ENCODE results near the gene CPNE5.

Gene CPNE5

DNA sequence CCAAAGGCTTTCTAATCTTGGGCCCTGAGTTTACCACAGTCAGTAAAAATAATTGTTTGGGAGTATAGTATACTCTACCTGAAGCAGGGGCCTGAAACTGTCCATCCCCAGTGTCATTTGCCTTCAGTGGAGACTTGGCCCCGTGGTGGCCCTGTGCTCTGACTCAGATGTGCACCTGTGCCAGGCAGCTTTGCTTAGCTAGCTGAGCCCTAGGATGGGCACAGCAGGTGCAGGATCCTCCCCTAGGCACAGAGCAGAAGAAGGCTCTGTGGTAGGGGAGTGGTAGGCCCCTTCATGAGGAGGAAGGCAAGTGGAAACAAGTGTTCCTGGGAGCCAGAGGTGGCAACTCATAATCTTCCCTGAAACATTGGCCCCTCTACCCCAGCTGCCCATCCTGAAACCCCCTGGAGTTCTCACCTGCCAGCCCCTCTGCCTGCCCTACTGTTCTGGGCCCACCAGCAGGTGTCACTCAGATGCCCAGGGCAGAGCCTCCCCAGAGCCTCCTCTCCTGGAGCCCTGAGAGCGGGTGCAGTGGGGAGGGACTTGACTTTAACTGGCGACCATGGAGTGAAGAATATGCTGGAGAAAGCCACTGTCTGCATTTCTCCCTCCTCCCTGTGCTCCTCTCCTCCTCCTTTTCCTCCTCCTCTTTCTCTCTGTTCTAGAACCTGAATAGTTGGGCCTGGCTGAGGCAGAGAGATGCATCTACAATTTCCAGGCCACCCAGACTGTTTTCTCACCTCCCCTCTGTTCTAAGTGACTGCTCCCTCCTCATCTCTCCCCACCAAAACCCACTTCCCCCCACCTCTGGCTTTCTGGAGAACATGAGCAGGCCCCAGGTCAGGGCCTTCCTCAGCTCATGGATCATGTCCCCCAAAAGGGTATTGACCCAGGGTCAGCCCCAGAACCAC, 2.9 kb downstream of the CPNE5 start:
- no peak for DNase-seq (ENCODE audit: low read depth in 3 of 3)

DNA sequence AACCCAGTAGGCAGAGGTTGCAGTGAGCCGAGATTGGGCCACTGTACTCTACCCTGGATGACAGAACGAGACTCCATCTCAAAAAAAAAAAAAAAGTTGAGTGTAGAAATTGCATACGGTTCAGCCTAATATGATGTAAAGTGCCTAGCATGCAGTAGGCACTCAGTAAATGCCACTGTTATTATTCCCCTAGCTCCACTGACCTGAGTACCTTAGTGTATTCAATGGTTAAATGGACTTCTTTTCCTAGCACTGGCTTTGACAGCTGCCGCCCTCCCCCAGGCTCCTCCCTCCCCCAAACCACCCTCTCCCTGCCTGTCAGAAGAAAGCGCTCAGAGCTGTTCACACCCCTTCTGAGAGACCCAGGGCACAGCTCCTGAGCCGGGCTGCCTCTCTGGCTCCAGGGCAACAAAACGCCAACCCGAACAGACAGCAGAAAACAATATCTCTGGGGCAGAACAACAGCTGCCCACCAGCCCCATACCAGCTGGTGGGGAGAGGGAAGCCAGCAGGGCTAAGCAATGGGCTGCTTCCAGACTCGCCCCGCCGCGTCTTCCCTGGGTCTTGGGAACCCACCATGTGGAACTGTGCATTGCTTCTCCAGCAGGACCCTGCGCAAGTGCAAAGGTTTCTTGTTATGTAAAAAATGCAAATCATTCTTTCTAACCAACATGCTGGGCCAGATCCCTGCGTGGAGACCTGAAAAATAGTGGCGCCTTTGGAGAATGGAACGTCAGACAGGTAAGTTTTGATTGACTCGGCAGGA, 4.5 kb downstream of the CPNE5 start:
- no peak for DNase-seq (ENCODE audit: low read depth in 3 of 3)

DNA sequence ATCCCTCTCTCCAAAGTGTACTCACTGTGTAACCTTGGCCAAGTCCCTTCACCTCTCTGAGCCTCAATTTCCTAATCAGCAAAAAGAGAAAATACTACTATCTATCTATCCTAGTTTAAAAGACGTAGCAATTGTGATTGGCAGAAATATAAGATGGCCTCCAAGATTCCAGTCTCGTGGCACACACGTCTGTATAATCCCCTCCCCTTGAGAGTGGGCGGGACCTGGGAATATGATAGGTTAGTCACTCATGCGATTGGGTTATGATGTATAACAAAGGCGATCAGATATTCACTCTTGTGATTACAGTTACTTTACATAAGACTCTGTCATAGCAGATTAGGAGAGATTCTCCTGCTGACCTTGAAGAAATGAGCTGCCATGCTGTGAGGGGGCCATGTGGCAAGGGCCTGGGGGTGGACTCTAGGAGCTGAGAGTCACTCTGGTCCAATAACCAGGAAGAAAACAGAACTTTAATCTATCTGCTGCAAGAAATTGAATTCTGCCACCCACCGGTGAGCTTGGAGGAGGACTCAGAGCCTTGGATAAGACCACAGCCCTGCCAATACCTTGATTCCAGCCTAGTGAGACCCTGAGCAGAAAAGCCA, 6.0 kb downstream of the CPNE5 start:
- DNase-seq (ENCODE audit: low read depth in 3 of 3) = no peak

DNA sequence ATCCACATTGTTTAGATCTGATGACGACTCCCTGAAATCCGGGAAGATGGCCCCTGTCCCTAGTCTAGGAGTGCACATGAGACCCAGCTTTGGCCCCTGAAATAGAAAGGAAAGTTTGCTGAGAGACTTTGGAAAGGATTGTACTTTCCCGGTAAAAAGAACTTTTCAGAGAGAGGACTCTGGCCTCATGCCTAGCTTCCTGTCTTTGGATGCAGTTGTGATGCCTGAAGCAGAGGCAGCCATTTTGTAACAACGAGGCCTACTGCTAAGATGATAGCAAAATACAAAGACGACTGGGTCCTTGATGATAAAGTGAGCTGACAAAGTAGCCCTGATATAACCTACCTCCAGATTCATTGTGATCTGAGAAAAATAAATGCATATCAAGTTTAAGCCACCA, 6.9 kb downstream of the CPNE5 start:
- no peak for DNase-seq (ENCODE audit: low read depth in 3 of 3)

DNA sequence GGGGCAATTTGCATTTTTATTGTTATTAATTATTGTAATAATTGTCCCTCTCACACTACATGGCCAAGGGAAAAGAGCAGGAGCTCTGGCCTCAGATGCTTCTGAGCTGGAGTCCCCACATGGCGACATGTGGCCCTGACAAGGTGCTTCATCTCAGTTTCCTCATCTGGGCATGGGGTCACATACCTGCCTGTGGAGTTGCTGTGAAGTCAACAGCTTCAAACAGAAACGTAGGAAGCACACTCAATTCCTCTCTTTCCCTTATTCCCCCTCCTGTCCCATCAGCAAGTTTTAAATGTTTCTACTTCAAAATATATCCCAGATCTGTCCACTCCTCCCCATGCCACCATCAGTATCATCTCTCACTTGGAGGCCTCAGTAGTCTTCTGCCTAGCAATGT, 8.7 kb downstream of the CPNE5 start:
- no peak for DNase-seq (ENCODE audit: low read depth in 3 of 3)

DNA sequence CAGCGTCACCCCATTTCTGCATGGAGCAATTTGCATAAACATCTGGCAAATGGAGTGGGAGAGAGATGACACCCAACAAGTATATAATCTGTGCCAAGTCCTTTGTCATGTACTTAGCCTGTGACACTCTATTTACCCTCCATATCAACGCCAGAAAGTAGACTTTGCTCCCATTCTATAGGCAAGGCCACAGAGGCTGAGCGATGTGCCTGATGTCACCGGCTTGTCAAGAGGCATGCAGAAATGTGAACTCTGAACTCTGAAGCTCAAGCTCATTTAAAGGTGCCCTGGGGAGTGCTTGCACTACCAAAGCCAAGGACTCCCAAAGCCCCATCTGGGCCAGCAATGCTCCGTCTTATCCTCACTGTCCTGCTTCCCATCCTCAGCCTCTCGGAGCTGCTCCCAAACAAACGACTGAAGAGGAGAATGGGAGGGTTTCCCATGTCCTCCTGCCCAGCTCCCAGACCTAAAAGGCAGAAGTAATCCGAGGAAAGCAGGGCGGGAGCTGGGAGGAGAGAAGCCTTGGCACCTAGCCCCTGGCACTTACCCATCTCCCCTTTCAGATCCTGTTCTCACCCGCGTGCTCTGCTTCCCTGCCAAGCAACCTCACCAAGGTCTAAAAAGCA, 9.2 kb downstream of the CPNE5 start:
- no peak for DNase-seq (ENCODE audit: low read depth in 3 of 3)

DNA sequence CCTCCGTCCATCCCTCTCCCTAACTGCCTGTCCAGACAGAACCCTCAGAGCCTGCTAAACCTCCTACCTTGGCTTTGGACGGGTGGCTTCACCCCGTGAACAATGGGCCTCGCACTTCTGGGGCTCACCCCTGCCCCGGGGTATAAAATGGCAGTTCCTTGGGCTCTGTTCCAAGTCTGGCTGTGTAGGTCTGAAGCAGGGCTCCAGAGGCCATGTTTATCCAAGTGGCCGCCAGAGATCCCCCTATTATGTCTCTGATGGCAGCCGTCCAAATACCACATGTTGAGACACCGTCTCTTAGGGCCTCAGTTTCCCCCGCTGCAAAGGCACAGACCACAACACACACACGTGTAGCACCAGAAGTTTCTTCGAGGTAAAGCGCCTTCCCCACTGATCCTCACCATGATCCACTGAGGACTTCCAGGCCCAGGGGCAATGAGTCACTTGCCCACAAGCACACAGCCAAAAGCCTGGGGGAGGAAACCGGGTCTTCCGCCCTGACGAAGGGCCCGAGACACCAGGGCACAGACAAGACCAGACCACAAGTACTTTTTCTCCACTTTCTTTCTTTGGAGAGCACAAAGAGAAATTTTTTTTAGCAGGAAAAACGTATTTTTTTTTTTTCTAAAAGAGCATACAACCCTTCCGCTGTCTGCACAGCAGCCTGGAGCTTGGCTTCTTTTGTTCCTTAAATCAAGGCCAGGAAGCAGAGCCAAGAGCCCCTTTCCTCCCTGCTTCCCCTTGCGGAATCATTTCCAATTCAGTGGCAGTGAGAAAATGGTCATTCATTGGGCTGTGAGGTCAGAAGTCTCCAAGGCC, 11.8 kb downstream of the CPNE5 start:
- DNase-seq (ENCODE audit: low read depth in 3 of 3) = no peak

DNA sequence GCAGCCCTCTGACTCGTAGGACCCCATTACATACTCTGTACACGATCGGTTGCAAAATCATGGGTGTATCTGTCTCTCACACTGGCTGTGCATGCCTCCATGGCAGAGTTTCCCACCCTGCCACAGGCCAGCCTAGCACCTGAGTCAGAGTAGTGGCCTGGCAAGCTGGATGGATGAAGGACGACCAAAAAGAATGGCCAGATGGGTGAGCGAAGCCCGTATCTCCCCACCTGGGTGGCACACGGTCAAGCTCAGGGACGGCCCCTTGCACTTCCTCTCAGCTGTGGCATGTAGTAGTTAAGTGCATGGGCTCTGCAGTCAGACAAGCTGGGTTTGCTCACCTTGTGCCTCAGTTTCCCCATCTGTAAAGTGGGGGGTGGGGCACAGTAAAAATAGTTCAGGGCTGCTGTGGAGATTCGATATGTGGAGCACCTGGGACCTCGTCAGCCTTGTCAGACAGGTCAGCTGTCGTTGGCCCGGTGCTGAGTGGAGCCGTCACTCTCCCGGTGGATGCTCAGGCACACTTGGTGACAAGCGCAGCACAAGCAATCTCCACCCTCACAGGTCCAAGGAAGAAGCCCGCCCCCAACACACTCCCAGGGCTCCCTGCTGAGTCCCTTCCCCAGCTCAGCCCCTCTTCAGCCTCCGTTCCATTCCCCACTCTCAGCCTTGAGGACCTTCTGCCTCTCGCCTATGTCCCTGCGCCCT, 12.6 kb downstream of the CPNE5 start:
- no peak for DNase-seq (ENCODE audit: low read depth in 3 of 3)

DNA sequence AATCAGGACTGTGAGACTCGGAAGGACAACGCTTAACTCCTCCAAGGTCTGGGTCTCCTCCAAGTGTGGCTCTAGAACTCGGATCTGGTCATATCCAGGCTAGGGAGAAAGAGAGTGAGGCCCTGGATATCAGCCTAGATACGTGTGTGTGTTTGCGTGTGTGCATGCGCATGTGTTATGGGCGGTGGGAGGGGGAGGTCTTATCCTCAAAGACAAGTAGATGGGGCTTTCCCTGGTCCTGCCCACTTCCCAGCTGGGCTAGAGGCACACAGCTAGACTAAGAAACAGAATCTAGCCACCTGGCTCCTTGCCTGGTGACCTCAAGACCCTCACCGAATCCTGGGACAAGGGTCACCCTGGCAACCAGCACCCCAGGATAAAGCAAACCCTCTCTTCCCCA, 13.2 kb downstream of the CPNE5 start:
- DNase-seq (ENCODE audit: low read depth in 3 of 3) = no peak

DNA sequence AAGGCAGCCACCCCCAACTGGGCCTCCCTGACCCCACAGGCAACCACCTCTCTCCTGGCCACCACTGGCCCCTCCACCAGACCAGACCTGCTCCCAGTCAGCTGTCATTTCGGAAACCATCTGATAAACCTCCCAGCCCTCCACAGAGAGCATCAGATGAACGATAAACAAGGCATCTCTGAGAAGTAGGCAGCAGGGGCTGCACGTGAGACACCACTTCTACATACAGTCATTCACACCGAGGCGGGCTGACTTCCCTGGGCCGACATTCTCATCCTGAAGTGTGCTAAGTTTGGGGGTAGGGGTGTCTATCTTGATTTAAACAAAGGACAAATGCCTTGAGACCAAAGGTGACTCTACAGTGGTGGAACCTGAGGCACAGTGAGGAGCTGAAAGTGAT, 13.8 kb downstream of the CPNE5 start:
- DNase-seq (ENCODE audit: low read depth in 3 of 3) = no peak

DNA sequence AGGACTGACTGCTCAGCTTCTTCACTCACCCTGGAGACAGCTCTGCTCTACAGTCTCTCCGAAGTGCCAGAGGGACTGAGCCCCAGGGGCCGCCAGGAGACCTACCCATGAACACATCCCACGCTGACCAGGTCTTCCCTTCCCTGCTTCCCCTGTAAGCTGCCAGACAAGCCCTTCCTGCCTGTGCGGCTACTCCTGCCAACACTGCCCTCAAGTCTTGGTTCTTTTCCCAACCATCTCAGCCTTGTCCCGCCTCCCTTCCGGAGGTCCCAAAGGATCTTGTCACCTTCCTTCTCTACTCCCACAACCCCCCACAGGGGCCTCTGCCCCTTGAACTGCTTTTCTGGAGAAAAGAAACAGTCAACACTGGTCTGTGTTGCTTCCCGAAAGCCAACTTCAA, 15.0 kb downstream of the CPNE5 start:
- DNase-seq (ENCODE audit: low read depth in 3 of 3) = no peak

DNA sequence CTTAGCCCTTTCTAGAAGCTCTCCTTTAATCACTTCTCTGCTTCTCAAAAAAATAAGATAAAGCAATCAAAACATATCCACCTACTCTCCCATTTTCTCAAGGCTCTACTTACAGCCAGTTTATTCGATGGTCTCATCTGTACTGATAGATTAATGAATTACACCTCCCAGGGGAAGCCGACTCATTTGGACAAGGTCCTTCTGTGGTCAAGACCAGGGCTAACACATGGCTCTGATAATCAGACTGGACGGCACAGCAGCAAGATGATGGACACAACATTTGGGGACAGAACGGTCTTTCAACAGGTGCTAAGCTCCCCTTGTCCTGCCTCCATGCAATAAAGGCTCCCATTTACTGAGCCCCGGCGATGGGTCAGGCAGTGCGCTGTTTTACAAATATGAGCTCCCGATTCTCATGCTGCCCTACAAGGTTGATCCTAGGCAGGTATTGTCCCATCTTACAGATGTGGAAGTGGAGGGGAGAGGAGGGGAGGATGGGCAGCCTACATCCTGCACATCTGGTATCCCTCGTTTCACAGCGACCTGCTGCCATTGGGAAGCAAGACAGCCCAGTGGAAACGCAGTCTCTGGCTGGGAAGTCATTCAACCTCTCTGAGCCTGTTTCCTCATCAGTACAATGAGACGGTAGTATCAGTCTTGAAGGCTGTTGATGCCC, 15.7 kb downstream of the CPNE5 start:
- DNase-seq (ENCODE audit: low read depth in 3 of 3) = no peak

DNA sequence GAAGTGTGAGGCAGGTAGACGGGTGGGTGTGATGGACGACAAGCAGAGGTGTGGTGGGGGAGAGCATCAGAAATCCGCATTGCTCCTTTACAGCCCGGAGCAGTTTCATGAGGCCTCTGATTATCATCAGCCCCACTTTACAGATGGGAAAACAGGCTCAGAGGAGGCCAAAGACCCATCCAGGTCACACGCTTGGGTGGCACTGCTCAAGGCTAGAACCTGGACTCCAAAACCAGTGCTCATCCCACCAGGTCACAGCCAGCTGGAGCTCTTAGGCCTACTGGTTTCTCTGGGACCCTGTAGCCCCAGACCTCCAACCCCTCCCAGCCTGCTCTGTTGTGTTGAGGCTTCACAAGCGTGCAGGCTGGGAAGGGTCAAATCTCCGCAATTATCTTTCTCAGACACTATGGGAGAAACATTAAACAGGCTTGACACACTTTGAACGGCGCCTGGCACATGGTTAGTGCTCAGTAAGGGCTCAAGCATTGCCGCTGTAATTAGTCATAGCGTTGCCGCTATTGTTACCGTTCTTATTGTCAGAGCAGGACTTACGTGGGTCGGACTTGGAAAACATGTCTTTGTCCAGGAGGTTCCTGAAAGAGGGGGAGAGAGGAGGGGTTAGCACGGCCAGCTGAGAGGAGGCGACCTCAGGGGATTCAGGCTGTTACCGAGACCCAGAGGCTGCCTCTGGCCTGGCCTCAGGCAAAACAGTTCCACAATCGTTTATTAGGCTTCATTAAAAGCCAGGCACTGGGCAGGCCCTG, 16.6 kb downstream of the CPNE5 start:
- DNase-seq (ENCODE audit: low read depth in 3 of 3) = no peak

DNA sequence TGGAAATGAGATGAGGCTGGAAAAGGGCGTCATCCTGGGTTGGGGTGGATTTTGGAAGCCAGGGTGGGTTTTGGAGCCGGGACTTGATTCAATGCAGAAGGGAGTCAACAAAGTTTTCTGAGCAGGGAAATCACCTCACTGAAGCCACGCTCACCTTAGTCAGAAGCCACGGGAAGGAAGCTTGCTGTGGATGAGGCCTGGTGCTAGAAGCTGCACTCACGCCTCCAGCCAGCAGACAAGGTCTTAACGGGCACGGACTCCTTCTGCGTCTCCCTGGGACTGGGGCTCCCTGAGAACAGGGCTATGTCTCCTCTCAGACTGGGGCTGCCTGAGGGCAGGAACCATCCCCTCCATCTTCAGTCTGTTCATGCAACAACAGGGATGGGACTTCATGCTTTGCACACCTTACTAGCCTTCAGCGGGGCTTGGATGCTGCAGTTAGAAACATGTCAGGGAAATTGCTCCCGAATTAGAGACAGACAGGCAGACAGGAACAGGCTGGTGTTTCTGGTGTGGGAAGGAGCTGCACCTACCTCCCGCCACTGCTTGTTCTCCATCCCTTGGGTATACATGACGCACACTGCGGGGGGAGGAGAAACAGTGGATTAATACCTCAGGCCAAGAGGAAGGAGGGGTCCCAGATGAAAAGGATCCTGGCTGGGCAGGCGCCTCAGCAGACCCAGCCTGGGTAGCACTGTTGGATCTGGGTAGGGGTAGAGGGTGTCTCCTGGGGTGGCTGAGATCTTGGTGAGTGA, 17.5 kb downstream of the CPNE5 start:
- DNase-seq (ENCODE audit: low read depth in 3 of 3) = no peak

DNA sequence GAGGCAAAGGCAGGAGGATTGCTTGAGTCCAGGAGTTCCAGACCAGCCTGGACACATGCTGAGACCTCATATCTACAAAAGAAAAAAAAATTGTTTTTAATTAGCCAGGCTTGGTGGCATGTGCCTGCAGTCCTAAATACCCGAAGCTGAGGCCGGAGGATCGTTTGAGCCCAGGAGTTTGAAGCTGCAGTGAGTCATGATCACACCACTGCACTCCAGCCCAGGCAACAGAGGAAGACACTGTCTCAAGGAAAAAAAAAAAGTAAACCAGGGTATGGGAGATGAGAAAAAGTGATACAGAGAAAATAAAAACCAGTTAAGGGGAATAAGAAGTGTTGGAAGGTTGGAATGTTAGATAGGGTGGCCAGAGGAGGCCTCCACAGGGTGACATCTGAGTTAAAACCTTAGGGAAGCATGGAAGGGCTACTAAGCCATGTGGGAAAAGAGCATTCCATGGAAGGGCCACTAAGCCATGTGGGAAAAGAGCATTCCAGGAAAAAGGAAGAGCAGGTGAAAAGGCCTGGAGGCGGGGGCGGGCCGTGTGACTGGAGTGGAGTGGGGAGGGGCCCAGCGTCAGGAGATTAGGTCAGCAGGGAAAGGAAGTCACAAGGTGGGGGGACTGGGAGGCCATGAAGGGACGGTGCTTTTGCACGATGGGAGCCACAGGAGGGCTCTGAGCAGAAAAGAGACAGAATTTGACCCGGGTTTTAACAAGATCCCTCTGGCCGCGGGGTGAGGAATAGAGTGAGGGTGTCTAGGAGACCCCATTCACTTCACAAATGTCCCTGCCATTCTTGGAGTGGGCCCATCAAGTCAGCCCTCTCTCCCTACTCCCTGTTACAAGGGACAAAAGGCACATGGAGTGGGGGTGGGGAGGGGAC, 18.3 kb downstream of the CPNE5 start:
- DNase-seq (ENCODE audit: low read depth in 3 of 3) = no peak

DNA sequence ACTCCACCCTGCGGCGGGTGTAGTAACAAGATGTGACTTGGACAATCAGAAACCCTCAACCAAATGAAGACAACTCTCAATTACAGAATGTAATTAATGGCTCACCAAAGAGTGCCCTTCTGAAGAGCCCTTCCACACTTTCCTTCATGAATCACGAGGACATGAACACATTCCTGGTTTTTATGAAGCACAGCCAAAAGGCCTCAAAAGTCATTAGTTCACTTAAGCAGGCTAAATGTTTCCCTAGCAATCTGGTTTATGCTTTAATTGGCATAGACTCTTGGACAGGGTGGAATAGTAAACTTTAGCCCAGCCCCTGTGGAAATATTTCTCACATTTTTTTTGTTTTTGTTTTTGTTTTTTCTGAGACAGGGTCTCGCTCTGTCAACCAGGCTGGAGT, 20.5 kb downstream of the CPNE5 start:
- DNase-seq (ENCODE audit: low read depth in 3 of 3) = no peak

DNA sequence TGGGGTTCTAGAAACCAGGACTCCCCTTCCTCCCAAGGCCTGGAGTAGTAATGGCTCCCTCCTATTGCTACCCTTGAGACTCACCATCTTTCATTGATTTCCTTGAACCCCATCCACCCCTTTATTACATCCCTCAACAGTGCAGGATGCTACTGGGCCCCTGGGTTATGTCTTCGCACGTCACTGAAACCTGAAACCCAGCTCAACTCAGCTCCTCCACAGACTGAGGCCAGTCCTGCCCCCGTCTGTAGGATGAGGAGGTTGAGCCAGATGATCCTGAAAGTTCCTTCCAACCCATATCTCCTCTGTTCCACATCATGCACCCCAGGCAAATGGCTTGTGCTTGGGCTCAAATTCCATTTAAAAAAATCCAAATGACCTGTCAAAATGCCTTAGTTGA, 21.4 kb downstream of the CPNE5 start:
- no peak for DNase-seq (ENCODE audit: low read depth in 3 of 3)
